B cell (primary cell): Measurements from ENCODE around the gene CYP4A22. TPM values are rescaled to one million over a fixed set of nuclear protein-coding genes. Genes with fewer than 3 reads are reported as not detected.
"Not testable (repeated sequence)": the region's sequence is repeated elsewhere in the genome, so short reads cannot be mapped to it uniquely, and the experiment has no call there.

Experiments used
- ATAC-seq: fragments of 200-7000 bp; cut with Tn5 transposase; one replicate; pipeline ENCODE4 v1.10.0; 2021; ENCODE audit warnings: low read depth, mild to moderate bottlenecking, moderate number of reproducible peaks, moderate library complexity
- CTCF ChIA-PET: fragments of 350-600 bp; sonication (Branson Sonifier 250); formaldehyde crosslinking; loops from one replicate; lab custom pipeline; 2021; ENCODE audit warnings: antibody characterized with exemption, inconsistent platforms; lab: Charles Lee
- POLR2A ChIA-PET: fragments of 350-600 bp; sonication (Branson Sonifier 250); formaldehyde crosslinking; loops from one replicate; lab custom pipeline; 2021; ENCODE audit warnings: antibody characterized with exemption; lab: Charles Lee
- DNase-seq: peaks from one replicate; pipeline ENCODE4 v3.0.0; 2013
- H2AFZ ChIP-seq: 2 replicates; pipeline ENCODE4 v1.6.1; 2012; ENCODE audit warnings: mild to moderate bottlenecking, low read depth, low read length; ENCODE audit not compliant: insufficient read depth, poor library complexity, severe bottlenecking
- H3K27ac ChIP-seq, 2 donors: 1 replicate in 1 of 2; 2 replicates in 1 of 2; pipeline ENCODE4 v1.5.1; 2012 to 2013; ENCODE audit warnings: low read length in 2 of 2, mild to moderate bottlenecking in 2 of 2, moderate library complexity in 1 of 2
- H3K27me3 ChIP-seq, 4 experiments: fragments of 200-600 bp in 1 of 4; sonication (generic) in 1 of 4; replicated peaks in 1 of 4; 1 replicate in 2 of 4; 2 replicates in 2 of 4; pipeline versions ENCODE4 v1.6.1 to v1.7.0; 2013 to 2016; ENCODE audit warnings: low read length in 3 of 4, mild to moderate bottlenecking in 2 of 4, mixed read lengths in 1 of 4, moderate library complexity in 1 of 4; ENCODE audit not compliant: insufficient read depth in 4 of 4, control insufficient read depth in 3 of 4; ENCODE audit errors: control extremely low read depth in 1 of 4
- H3K36me3 ChIP-seq, 2 experiments: replicated peaks in 1 of 2; 1 replicate in 1 of 2; 2 replicates in 1 of 2; pipeline versions ENCODE4 v1.6.1 to v1.7.1; 2013; ENCODE audit warnings: low read length in 1 of 2; ENCODE audit not compliant: insufficient read depth in 2 of 2, control insufficient read depth in 1 of 2; ENCODE audit errors: control extremely low read depth in 1 of 2, extremely low read depth in 1 of 2
- H3K4me1 ChIP-seq, 2 donors: fragments of 200-600 bp in 1 of 2; sonication (generic) in 1 of 2; 1 replicate in 1 of 2; 2 replicates in 1 of 2; pipeline versions ENCODE4 v1.5.1 to v1.6.1; 2013 to 2017; ENCODE audit warnings: low read length in 2 of 2; ENCODE audit not compliant: control insufficient read depth in 2 of 2, insufficient read depth in 2 of 2
- H3K4me2 ChIP-seq: replicated peaks from 2 replicates; pipeline ENCODE3; 2012; ENCODE audit warnings: mild to moderate bottlenecking, low read depth, low read length; ENCODE audit not compliant: poor library complexity, severe bottlenecking
- H3K4me3 ChIP-seq, 5 experiments: fragments of 200-600 bp in 1 of 5; sonication (generic) in 1 of 5; 1 replicate in 3 of 5; 2 replicates in 2 of 5; pipeline versions ENCODE4 v1.5.1 to v1.7.0; 2011 to 2016; ENCODE audit warnings: low read length in 4 of 5, mild to moderate bottlenecking in 4 of 5, low read depth in 2 of 5, control low read depth in 1 of 5, moderate library complexity in 1 of 5; ENCODE audit not compliant: insufficient read depth in 1 of 5; ENCODE audit errors: control extremely low read depth in 1 of 5, extremely low read depth in 1 of 5
- H3K79me2 ChIP-seq: fragments of 200-600 bp; sonication (generic); one replicate; pipeline ENCODE4 v1.6.0; 2016; ENCODE audit warnings: low read length; ENCODE audit not compliant: control insufficient read depth, insufficient read depth
- H3K9ac ChIP-seq: fragments of 200-600 bp; sonication (generic); 2 replicates; pipeline ENCODE4 v1.6.1; 2017; ENCODE audit warnings: mild to moderate bottlenecking, low read length, moderate library complexity
- H3K9me3 ChIP-seq, 3 donors: one replicate each; pipeline versions ENCODE4 v1.6.1 to v1.7.1; 2013; ENCODE audit warnings: low read length in 2 of 3; ENCODE audit not compliant: control insufficient read depth in 2 of 3, insufficient read depth in 1 of 3; ENCODE audit errors: control extremely low read depth in 1 of 3
- H4K20me1 ChIP-seq: 2 replicates; pipeline ENCODE4 v1.6.0; 2012; ENCODE audit warnings: mild to moderate bottlenecking, low read length; ENCODE audit not compliant: insufficient read depth, control insufficient read depth, poor library complexity, severe bottlenecking
- H3K27ac Mint-ChIP-seq: one replicate; pipeline ENCODE4 v1.8.0; 2021; ENCODE audit warnings: mixed read lengths
- H3K27me3 Mint-ChIP-seq: one replicate; pipeline ENCODE4 v1.8.0; 2021; ENCODE audit warnings: mixed read lengths
- H3K4me1 Mint-ChIP-seq: one replicate; pipeline ENCODE4 v1.8.0; 2021; ENCODE audit warnings: mixed read lengths
- H3K4me3 Mint-ChIP-seq: one replicate; pipeline ENCODE4 v1.8.0; 2021; ENCODE audit warnings: mixed read lengths
- H3K9me3 Mint-ChIP-seq: one replicate; pipeline ENCODE4 v1.8.0; 2022; ENCODE audit warnings: mixed read lengths; ENCODE audit not compliant: insufficient read depth
- WGBS: methylation state at CpG from one replicate; pipeline ENCODE4 v1.1.5; 2013; ENCODE audit warnings: missing lambda C conversion rate; ENCODE audit not compliant: insufficient coverage; 5-methylcytosine and 5-hydroxymethylcytosine counted together
- intact Hi-C: fragments of 100-400 bp; cut with micrococcal nuclease; formaldehyde crosslinking; loops from one replicate; pipeline ENCODE4 v1.10.0; 2022
- polyA plus RNA-seq: library from polyadenylated mRNA; depleted of rRNA; stranded (reverse); fragments of >200 nt; gene quantifications from 2 replicates; pipeline ENCODE4 v1.2.3, GENCODE V29; 2012
- total RNA-seq, 2 donors: library from RNA; stranded (reverse); fragments of 120-200 nt in 1 of 2; gene quantifications; 1 replicate in 1 of 2; 2 replicates in 1 of 2; pipeline versions ENCODE4 v1.2.3 to v1.2.4, GENCODE V29; 2013 to 2022

CYP4A22 gene
- total and polyA plus RNA-seq, 2 donors (not counting 1 experiment from before 2014, with no cell fraction given), result not detected

DNA sequence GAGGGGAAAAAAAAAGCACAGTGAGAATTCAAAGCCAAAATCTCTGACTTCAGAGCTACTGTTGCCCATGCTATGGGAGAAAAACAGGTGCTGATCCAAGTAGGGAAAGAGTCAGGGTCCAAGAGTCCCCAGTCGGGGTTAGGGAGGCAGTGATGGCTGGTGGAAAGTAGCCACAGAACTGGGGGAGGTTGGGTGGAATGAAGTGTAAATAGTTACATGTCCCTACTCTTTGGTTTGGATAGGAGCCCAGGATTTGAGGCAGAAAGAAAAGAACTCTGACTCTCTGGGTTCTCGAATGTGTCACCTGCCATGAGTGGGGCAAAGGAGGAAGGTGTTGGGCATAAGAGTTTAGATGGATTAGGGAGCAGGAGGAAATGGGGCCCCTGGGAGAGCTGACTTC is 8.4 kb upstream of the CYP4A22 start:
- H3K4me1 Mint-ChIP-seq, H3K4me3 Mint-ChIP-seq, H4K20me1 ChIP-seq, DNase-seq, H3K9me3 ChIP-seq, H3K79me2 ChIP-seq, H3K4me1 ChIP-seq, CTCF ChIA-PET, H3K36me3 ChIP-seq, H3K27ac Mint-ChIP-seq, H2AFZ ChIP-seq, intact Hi-C loops, H3K27me3 ChIP-seq, H3K4me3 ChIP-seq, POLR2A ChIA-PET, ATAC-seq, H3K27me3 Mint-ChIP-seq, H3K4me2 ChIP-seq, H3K9ac ChIP-seq, H3K27ac ChIP-seq: not testable (repeated sequence)
- peaks cover 10% of the 10 kb centered on the region for H3K9me3 Mint-ChIP-seq
- WGBS, result 66% methylated on average over 2 of the region's 2 CpGs

DNA sequence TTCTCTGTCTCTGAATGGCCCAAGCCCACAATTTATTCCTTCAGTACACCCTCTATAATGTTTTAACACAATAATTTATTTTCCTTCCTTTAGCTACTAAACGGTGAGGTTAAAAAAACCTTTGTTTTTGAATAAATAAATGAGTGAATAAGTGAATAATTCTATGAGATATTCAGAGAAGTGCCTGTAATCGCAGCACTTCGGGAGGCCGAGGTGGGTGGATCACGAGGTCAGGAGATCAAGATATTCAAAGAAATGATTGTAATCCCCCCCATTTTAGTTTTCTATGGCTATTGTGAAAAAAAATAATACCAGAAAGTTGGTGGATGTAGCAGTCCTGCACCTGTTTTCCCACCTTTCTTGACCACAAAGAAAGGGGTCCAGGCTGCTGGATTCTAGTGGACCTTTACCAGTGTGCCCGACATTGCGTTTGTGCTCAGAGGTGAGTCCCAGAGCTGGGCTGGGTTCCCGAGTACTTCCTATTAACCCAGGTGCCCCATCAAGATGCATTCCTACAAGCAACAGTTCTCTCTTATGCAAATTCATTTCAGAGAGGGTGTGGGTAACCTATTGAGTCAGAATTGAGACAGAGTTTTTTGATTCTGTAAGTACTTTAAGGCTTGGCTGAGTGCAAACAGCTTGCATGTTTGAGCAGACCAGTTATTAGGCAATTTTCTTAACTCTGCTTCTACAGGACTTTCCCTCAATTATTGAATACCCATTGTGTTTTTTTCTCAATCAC is 7.6 kb upstream of the CYP4A22 start:
- H3K27ac ChIP-seq, H3K27me3 ChIP-seq, ATAC-seq, H3K4me2 ChIP-seq, H2AFZ ChIP-seq, H3K4me3 Mint-ChIP-seq, DNase-seq, H3K4me1 Mint-ChIP-seq, intact Hi-C loops, H3K36me3 ChIP-seq, H3K4me1 ChIP-seq, H3K4me3 ChIP-seq, H3K27ac Mint-ChIP-seq, H3K9ac ChIP-seq, H3K9me3 ChIP-seq, H3K79me2 ChIP-seq, H4K20me1 ChIP-seq, CTCF ChIA-PET, POLR2A ChIA-PET: not testable (repeated sequence)
- Mint-ChIP-seq H3K9me3 (peaks cover 10% of the 10 kb centered on the region), H3K27me3 (peaks cover 11% of the 10 kb centered on the region)
- WGBS, result 100% methylated on average over 1 of the region's 8 CpGs

DNA sequence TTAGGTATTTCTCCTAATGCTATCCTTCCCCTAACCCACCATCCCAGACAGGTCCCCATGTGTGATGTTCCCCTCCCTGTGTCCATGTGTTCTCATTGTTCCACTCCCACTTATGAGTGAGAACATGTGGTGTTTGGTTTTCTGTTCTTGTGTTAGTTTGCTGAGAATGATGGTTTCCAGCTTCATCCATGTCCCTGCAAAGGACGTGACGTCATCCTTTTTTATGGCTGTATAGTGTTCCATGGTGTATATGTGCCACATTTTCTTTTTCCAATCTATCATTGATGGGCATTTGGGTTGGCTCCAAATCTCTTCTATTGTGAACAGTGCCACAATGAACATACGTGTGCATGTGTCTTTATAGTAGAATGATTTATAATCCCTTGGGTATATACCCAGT is 4.6 kb upstream of the CYP4A22 start:
- H3K36me3 ChIP-seq, H3K4me2 ChIP-seq, H3K4me1 Mint-ChIP-seq, H3K9me3 Mint-ChIP-seq, H3K4me3 Mint-ChIP-seq, ATAC-seq, H2AFZ ChIP-seq, H3K27ac ChIP-seq, H3K27ac Mint-ChIP-seq, POLR2A ChIA-PET, CTCF ChIA-PET, H3K27me3 Mint-ChIP-seq, H3K27me3 ChIP-seq, intact Hi-C loops, DNase-seq, H3K9ac ChIP-seq, H4K20me1 ChIP-seq, H3K4me1 ChIP-seq, H3K4me3 ChIP-seq, H3K9me3 ChIP-seq, H3K79me2 ChIP-seq: not testable (repeated sequence)
- WGBS, result no CpG with 5 or more reads among the region's 3 CpGs
